Naive thymus-derived CD8-positive, alpha-beta T cell (primary cell): ENCODE data around the gene CD6. TPM values are rescaled to one million over a fixed set of nuclear protein-coding genes. Genes with fewer than 3 reads are reported as not detected.

Source experiments
- ATAC-seq, 2 donors: fragments of 150-1000 bp; cut with Tn5 transposase in 1 of 2; sonication (Bioruptor Pico), chemical (Tn5 transposase) in 1 of 2; 1 replicate in 1 of 2; 2 replicates in 1 of 2; pipeline ENCODE4 v1.10.0; 2021; ENCODE audit warnings: mild to moderate bottlenecking in 2 of 2, moderate library complexity in 2 of 2
- POLR2A ChIA-PET: fragments of 350-600 bp; sonication (Branson Sonifier 250); formaldehyde crosslinking; loops from one replicate; lab custom pipeline; 2021; ENCODE audit warnings: antibody characterized with exemption; lab: Charles Lee
- DNase-seq, 10 donors: peaks; one replicate each; pipeline versions ENCODE4 v3.0.0 to v3.0.0-alpha.2; 2020 to 2022
- H3K27ac Mint-ChIP-seq, 10 donors: one replicate each; pipeline ENCODE4 v1.8.0; 2020 to 2022; ENCODE audit warnings: mild to moderate bottlenecking in 10 of 10, mixed read lengths in 10 of 10, moderate library complexity in 4 of 10, inconsistent platforms in 1 of 10
- H3K27me3 Mint-ChIP-seq, 5 donors: one replicate each; pipeline ENCODE4 v1.8.0; 2021 to 2022; ENCODE audit warnings: mixed read lengths in 5 of 5
- H3K36me3 Mint-ChIP-seq, 3 donors: one replicate each; pipeline ENCODE4 v1.8.0; 2020 to 2022; ENCODE audit warnings: mixed read lengths in 3 of 3, mild to moderate bottlenecking in 2 of 3, inconsistent platforms in 1 of 3
- H3K4me1 Mint-ChIP-seq, 4 donors: one replicate each; pipeline ENCODE4 v1.8.0; 2021 to 2022; ENCODE audit warnings: mixed read lengths in 4 of 4
- H3K4me3 Mint-ChIP-seq, 10 donors: one replicate each; pipeline ENCODE4 v1.8.0; 2020 to 2022; ENCODE audit warnings: mild to moderate bottlenecking in 10 of 10, mixed read lengths in 10 of 10, moderate library complexity in 6 of 10, inconsistent platforms in 1 of 10
- H3K9me3 Mint-ChIP-seq, 9 donors: one replicate each; pipeline ENCODE4 v1.8.0; 2020 to 2022; ENCODE audit warnings: mixed read lengths in 9 of 9, mild to moderate bottlenecking in 3 of 9, inconsistent platforms in 1 of 9, moderate library complexity in 1 of 9
- polyA plus RNA-seq, 3 donors: library from polyadenylated mRNA; unstranded; fragments of 300-500 nt; fragmentation: Illumina TruSeq; gene quantifications; one replicate each; pipeline ENCODE4 v1.2.3, GENCODE V29; 2021
- total RNA-seq, 8 experiments: library from RNA in 2 of 8; stranded (reverse) in 2 of 8; gene quantifications; one replicate each; pipeline ENCODE4 v1.2.3 and lab custom pipeline; 2021 to 2026

Gene CD6, protein sequence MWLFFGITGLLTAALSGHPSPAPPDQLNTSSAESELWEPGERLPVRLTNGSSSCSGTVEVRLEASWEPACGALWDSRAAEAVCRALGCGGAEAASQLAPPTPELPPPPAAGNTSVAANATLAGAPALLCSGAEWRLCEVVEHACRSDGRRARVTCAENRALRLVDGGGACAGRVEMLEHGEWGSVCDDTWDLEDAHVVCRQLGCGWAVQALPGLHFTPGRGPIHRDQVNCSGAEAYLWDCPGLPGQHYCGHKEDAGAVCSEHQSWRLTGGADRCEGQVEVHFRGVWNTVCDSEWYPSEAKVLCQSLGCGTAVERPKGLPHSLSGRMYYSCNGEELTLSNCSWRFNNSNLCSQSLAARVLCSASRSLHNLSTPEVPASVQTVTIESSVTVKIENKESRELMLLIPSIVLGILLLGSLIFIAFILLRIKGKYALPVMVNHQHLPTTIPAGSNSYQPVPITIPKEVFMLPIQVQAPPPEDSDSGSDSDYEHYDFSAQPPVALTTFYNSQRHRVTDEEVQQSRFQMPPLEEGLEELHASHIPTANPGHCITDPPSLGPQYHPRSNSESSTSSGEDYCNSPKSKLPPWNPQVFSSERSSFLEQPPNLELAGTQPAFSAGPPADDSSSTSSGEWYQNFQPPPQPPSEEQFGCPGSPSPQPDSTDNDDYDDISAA
- total RNA-seq (100 to 1,000 TPM; 384 to 405 TPM), polyA plus RNA-seq (100 to 1,000 TPM; 150 to 199 (median 153) TPM), total RNA-seq (lab: John Stamatoyannopoulos, UW) (360 to 811 (median 588) reads per million in 6 experiments)

DNA sequence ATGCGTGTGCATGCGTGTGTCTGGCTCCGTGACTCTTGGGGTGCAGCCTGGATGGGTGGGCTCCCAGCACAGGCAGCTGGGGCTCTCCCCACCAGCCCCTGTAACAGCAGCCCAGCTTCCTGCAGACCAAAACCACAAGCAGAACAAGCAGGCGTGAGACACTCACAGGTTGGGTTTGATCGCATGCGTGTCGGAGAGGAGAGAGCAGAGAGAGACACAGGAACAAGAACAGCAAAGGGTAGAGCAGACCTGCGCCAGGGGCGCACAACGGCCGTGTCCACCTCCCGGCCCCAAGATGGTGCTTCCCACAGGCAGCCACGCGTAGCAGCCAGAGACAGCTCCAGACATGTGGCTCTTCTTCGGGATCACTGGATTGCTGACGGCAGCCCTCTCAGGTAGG is at the start of gene CD6:
TSS of gene CD6 (plus strand) at position 161 of the 400 bp plus-strand sequence. CDS start at position 347, 186 bp downstream.
- Mint-ChIP-seq H3K36me3 (peaks cover under 1 to 15% (median 10%) of the 10 kb centered on the region in 3 donors), H3K27ac (peak within 1 kb of the TSS; percentile 94 to 99 (median 97)), H3K27me3 (no peaks in the 10 kb centered on the region), H3K4me3 (peak within 1 kb of the TSS; percentile 91 to 100 (median 95)), H3K4me1 (peaks cover 28 to 50% (median 41%) of the 10 kb centered on the region in 4 donors), H3K9me3 (no peaks in the 10 kb centered on the region)
- DNase-seq (peak; percentile 41 to 89 (median 79)), ATAC-seq (peak; percentile 84 to 86)
- POLR2A ChIA-PET: interaction anchor here (0.8 to 2.3 kb wide), 14 partner anchors 21 to 216 kb away, joined by 3 to 11 read pairs (median 4); no protein-coding TSS in a partner anchor

DNA sequence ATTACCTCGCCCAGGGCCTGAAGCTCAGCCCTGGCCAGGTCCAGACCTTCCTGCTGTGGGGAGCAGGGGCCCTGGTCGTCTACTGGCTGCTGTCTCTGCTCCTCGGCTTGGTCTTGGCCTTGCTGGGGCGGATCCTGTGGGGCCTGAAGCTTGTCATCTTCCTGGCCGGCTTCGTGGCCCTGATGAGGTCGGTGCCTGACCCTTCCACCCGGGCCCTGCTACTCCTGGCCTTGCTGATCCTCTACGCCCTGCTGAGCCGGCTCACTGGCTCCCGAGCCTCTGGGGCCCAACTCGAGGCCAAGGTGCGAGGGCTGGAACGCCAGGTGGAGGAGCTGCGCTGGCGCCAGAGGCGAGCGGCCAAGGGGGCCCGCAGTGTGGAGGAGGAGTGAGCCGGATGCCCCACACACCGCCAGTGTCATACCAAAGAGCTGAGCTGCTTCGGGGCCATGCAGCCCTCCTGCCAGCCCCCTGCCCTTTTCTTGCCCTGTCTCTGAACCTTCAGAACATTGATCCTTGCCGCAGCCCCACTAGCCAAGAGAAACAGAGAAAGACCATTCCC is 49.6 kb upstream of the CD6 start:
- Mint-ChIP-seq H3K4me3 (peak overlapping the region in 1 of 10 donors; percentile 34), H3K27me3 (peaks cover 0 to 20% (median 9%) of the 10 kb centered on the region in 5 donors), H3K36me3 (peaks cover 5 to 58% (median 36%) of the 10 kb centered on the region in 3 donors), H3K27ac (peak overlapping the region in 2 of 10 donors; percentile 25 to 34), H3K9me3 (no peaks in the 10 kb centered on the region), H3K4me1 (peaks cover 16 to 39% (median 23%) of the 10 kb centered on the region in 4 donors)
- no peak for DNase-seq
- POLR2A ChIA-PET: interaction anchor here (1.5 to 3.1 kb wide), 2 partner anchors 8 to 15 kb away, joined by 3 to 23 read pairs; partner anchors contain the start of genes PRPF19 and TMEM109
- no peak for ATAC-seq

DNA sequence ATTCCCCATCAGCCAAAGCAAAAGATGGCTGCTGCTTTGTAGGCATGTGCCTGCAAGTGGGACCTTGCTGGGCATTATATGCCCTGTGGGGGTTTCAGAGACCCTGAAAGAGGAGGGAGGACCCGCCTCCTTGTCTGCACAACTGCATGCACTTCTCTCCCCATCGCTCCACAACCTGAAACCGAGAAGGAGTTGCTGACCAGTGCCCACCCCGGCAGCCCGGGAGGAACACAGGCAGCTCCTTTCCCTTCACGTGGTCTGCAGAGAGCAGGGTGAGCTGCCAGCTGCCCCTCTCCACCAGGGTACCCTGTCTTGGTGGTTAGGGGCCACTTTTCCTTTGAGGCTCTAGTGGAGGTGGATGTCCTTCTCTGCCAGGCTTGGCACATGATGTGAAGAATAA is 48.6 kb upstream of the CD6 start:
- POLR2A ChIA-PET: interaction anchor here (1.5 to 3.1 kb wide), 2 partner anchors 9 to 16 kb away, joined by 3 to 23 read pairs; partner anchors contain the start of genes PRPF19 and TMEM109
- no peaks in the 10 kb centered on the region for H3K9me3 Mint-ChIP-seq
- peak overlapping the region in 3 of 10 donors; percentile 8 to 56 (median 44) for H3K4me3 Mint-ChIP-seq
- H3K36me3 Mint-ChIP-seq: peaks cover 5 to 52% (median 36%) of the 10 kb centered on the region in 3 donors
- ATAC-seq (no peak), DNase-seq (no peak)
- H3K4me1 Mint-ChIP-seq: peaks cover 14 to 32% (median 17%) of the 10 kb centered on the region in 4 donors
- peaks cover 0 to 20% (median 9%) of the 10 kb centered on the region in 5 donors for H3K27me3 Mint-ChIP-seq
- no peak overlapping the region for H3K27ac Mint-ChIP-seq

DNA sequence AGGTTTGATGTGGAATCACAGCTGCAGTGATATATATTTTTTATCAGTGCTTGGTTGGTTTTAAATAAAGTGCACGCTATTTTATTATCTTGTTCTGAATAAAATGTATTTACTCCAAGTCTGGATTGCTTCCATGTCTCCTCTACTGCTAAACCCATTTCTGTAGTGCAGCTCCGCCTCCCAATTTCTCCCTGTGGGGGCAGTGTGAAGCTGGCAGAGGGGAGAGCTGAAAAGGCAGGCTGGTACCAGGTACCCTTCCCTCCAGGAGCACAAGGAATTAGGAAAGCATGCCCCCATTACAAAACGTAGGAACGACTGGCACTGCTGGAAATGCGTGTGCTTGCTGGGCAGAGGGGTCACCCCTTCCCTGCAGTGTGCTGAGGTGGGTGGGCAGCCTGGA is 48.2 kb upstream of the CD6 start:
- DNase-seq (no peak), ATAC-seq (no peak)
- H3K27me3 Mint-ChIP-seq: peaks cover 0 to 20% (median 9%) of the 10 kb centered on the region in 5 donors
- H3K36me3 Mint-ChIP-seq: peaks cover 5 to 50% (median 34%) of the 10 kb centered on the region in 3 donors
- peaks cover 13 to 28% (median 17%) of the 10 kb centered on the region in 4 donors for H3K4me1 Mint-ChIP-seq
- POLR2A ChIA-PET: interaction anchor here (1.5 to 3.1 kb wide), 2 partner anchors 10 to 17 kb away, joined by 3 to 23 read pairs; partner anchors contain the start of genes PRPF19 and TMEM109
- H3K4me3 Mint-ChIP-seq: peak overlapping the region; percentile 8 to 81 (median 52)
- no peak overlapping the region for H3K27ac Mint-ChIP-seq
- no peaks in the 10 kb centered on the region for H3K9me3 Mint-ChIP-seq

DNA sequence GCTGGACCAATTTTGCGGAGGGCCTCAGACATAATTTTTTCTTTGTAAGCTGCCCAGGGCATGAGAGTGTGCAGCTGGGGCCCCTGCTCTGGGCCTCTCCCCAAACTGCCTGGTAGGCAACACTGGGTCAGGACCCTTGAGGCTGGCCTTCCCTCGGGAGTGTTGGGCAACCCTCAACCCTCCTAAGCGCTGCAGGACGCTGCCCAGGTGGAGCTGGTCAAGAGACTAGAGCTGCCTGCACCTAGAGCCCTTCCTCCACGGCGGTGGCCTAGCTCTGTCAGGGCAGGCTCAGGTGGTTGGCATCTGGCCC is 47.7 kb upstream of the CD6 start:
- POLR2A ChIA-PET: interaction anchor here (3.1 kb wide), 1 partner anchor 10 kb away, joined by 23 read pairs; the partner anchor contains the start of gene TMEM109
- no peak for DNase-seq
- H3K4me3 Mint-ChIP-seq: peak overlapping the region; percentile 43 to 79 (median 58)
- H3K27ac Mint-ChIP-seq: no peak overlapping the region
- no peaks in the 10 kb centered on the region for H3K9me3 Mint-ChIP-seq
- peaks cover 5 to 47% (median 34%) of the 10 kb centered on the region in 3 donors for H3K36me3 Mint-ChIP-seq
- peaks cover 13 to 25% (median 17%) of the 10 kb centered on the region in 4 donors for H3K4me1 Mint-ChIP-seq
- no peak for ATAC-seq
- H3K27me3 Mint-ChIP-seq: peaks cover 0 to 20% (median 9%) of the 10 kb centered on the region in 5 donors

DNA sequence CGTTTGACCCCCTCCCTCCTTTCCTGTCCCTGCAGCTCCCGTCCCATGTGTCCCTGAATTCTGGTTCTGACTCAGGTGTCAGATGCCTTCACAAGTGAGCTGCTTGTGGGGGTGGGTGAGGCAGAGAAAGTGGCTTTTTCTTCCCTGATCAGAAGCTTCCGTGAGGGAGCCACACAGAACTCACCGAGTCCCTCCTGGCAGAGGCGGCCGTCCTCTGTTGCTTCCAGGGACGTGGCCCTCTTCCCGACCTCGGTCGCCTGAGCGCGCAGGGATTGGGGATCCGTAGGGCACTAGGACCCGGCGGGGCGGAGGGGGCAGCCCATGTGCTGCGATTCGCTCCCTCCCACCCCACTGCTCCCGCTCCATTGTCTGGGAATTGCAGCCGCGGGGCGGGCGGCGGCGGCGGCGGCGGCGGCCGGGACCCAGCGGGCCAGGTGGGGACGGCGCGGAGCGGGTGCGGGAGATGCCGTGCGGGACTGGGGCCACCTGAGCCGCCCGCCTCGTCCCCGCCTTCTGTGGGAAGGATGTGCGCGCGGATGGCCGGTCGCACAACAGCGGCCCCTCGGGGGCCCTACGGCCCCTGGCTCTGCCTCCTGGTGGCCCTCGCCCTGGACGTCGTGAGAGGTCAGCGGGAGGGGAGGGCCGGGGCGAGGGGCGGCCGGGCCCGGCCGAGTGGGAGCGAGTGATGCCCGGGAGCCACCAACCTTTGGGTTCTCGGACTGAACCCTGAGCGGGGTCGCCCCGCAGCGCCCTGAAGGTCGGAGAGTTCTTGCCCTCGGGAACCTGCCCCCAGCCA is 47.2 kb upstream of the CD6 start, which contains the start of gene TMEM132A:
TSS of gene TMEM132A (plus strand) at position 351 of the 796 bp plus-strand sequence. CDS start at position 525, 174 bp downstream.
- Mint-ChIP-seq H3K4me1 (peaks cover 13 to 20% (median 17%) of the 10 kb centered on the region in 4 donors), H3K27me3 (peaks cover 0 to 20% (median 9%) of the 10 kb centered on the region in 5 donors), H3K36me3 (peaks cover 5 to 44% (median 34%) of the 10 kb centered on the region in 3 donors), H3K4me3 (peak within 1 kb of the TSS; percentile 59 to 81 (median 72)), H3K9me3 (no peaks in the 10 kb centered on the region), H3K27ac (peak within 1 kb of the TSS in 3 of 10 donors; percentile 25 to 29 (median 27))
- ATAC-seq: peak; percentile 43 to 71
- peak in 3 of 10 donors; percentile 8 to 24 (median 22) for DNase-seq
- POLR2A ChIA-PET: interaction anchor here (3.1 kb wide), 1 partner anchor 11 kb away, joined by 23 read pairs; the partner anchor contains the start of gene TMEM109

DNA sequence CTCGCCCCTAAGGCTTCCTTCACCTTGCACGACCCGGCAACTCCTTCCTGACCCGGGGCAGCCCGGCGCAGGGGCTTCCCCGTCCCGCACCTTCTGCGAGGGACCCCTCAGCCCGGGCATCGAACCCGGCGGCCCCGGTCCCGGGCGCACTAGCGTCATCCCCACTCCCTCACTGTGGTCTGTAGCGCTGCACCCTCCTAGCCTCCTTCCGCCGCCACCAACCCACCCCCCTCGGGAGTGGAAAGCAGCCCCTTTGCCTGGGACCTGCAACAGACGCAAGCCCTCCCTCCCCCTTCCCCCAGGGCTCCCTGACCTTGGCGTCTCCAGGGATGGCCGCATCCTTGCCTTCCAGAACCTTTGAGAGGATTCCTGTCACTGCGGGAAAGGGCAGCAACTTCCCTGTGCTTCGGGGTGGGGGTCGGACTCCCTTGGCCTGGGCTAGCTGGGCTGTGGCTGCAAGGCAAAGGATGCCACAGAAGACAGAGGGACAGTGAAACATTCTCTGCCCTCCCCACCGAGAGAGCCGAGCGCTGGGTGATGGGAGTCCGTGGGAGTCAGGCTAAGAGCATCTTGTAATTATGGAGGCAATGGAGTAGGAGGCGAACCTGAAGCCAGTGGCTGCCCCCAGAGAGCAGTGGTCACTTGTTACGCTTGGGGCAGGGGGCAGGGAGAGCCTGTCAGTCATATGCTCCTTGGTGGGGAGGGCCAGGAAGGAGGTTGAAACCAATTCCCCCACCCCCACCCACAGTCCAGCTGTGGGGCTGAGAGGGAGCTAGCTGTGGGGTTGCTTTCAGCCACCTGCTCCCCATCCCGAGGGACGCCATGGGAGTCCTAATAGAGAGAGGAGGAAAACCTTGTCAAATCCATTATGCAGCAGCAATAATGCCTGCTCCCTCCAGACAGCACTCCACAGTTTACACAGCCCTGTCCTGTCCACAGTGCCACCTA is 46.3 kb upstream of the CD6 start:
- H3K27ac Mint-ChIP-seq: peak overlapping the region in 4 of 10 donors; percentile 25 to 81 (median 28)
- H3K4me1 Mint-ChIP-seq: peaks cover 12 to 18% (median 13%) of the 10 kb centered on the region in 4 donors
- DNase-seq (peak in 4 of 10 donors; percentile 13 to 29 (median 18)), ATAC-seq (peak; percentile 65 to 67)
- H3K4me3 Mint-ChIP-seq: peak overlapping the region; percentile 52 to 81 (median 72)
- POLR2A ChIA-PET: interaction anchor here (0.5 to 1.7 kb wide), 4 partner anchors 10 to 395 kb away, joined by 3 to 7 read pairs (median 4); no protein-coding TSS in a partner anchor
- peaks cover 1 to 20% (median 13%) of the 10 kb centered on the region in 5 donors for H3K27me3 Mint-ChIP-seq
- peaks cover 5 to 36% (median 28%) of the 10 kb centered on the region in 3 donors for H3K36me3 Mint-ChIP-seq
- no peaks in the 10 kb centered on the region for H3K9me3 Mint-ChIP-seq

DNA sequence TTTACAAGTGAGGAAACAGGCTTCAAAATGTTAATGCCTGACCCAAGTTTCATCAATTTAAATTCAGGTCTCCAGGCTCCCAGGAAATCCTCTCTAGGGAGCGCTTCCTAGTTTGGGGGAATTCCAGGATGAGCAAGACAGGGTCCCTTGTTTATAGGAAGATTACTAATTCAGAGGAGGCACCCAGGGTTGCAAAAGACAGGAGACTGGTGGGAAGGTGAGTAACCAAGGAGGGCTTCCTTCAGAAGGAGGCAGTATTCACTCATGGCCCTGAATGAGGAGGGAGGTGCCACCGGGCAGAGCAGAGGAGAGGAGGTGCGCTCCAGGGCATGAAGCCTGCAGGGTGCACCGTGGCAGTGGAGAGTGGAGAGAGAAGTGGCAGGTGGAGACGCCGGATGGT is 45.6 kb upstream of the CD6 start:
- peaks cover 1 to 20% (median 13%) of the 10 kb centered on the region in 5 donors for H3K27me3 Mint-ChIP-seq
- no peak for DNase-seq
- H3K36me3 Mint-ChIP-seq: peaks cover 5 to 29% (median 22%) of the 10 kb centered on the region in 3 donors
- peak overlapping the region in 9 of 10 donors; percentile 8 to 81 (median 58) for H3K4me3 Mint-ChIP-seq
- peak overlapping the region in 1 of 10 donors; percentile 81 for H3K27ac Mint-ChIP-seq
- no peak for ATAC-seq
- H3K9me3 Mint-ChIP-seq: no peaks in the 10 kb centered on the region
- peaks cover 13 to 18% (median 14%) of the 10 kb centered on the region in 4 donors for H3K4me1 Mint-ChIP-seq
- POLR2A ChIA-PET: interaction anchor here (0.5 to 1.7 kb wide), 3 partner anchors 10 to 395 kb away, joined by 3 to 7 read pairs (median 3); no protein-coding TSS in a partner anchor

DNA sequence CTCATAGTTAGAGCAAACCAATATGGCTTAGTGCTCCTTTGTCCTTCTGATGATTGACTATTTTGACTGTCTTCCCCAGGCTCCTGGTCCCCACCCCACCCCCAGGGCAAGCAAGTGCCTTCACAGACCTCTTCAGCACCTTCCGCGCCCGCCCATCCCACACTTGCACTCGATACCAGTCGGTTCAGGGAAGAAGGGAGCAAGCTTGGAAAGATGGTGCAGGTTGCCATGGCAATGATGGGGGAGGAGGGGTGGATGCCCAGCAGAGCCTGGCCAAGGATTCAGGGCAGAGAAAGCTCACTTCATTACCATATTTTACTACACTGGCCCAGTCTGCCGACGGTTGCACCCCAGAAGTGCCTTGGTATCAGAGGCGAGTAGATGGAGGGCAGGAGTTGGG is 45.0 kb upstream of the CD6 start:
- ATAC-seq (no peak), DNase-seq (no peak)
- H3K4me1 Mint-ChIP-seq: peaks cover 13 to 18% (median 16%) of the 10 kb centered on the region in 4 donors
- H3K9me3 Mint-ChIP-seq: no peaks in the 10 kb centered on the region
- peaks cover 5 to 22% (median 16%) of the 10 kb centered on the region in 3 donors for H3K36me3 Mint-ChIP-seq
- H3K27ac Mint-ChIP-seq: no peak overlapping the region
- peaks cover 1 to 20% (median 13%) of the 10 kb centered on the region in 5 donors for H3K27me3 Mint-ChIP-seq
- POLR2A ChIA-PET: interaction anchor here (1.7 kb wide), 1 partner anchor 11 kb away, joined by 7 read pairs; no protein-coding TSS in a partner anchor
- H3K4me3 Mint-ChIP-seq: no peak overlapping the region
